ENCODE measurements around the gene ARHGAP9.

The ARHGAP9 gene

DNA sequence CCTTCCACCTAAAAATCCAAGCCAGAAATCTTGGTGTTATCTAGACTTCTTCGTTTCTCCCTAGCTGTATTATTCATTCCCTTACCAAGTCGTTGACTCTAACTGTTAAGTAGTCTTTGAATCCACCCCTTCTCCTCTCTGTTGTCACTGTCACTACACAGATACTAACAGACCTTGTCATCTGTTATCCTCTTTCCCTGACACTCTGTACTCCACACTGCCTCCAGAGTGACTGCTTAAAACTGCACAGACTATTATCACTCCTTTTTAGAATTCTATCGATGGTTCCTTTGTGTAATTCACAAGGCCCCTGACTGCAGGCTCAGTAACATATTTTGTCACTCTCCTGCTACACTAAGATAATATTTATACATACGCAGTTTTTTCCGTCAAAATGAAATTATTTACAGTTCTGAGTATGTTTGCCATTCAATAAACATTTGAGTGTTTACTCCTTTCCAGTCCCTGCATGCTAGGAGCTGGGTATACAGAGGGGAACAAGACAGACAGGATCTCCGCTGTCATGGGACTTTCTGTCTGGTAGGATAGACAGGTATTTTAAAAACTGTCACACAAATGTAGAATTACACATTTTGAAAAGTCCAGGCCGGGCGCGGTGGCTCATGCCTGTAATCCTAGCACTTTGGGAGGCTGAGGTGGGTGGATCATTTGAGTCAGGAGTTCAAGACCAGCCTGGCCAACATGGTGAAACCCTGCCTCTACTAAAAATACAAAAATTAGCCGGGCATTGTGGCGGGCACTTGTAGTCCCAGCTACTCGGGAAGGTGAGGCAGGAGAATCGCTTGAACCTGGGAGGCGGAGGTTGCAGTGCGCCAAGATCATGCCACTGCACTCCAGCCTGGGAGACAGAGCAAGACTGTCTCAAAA is 12.0 kb upstream of the ARHGAP9 start:
- no peak for DNase-seq

DNA sequence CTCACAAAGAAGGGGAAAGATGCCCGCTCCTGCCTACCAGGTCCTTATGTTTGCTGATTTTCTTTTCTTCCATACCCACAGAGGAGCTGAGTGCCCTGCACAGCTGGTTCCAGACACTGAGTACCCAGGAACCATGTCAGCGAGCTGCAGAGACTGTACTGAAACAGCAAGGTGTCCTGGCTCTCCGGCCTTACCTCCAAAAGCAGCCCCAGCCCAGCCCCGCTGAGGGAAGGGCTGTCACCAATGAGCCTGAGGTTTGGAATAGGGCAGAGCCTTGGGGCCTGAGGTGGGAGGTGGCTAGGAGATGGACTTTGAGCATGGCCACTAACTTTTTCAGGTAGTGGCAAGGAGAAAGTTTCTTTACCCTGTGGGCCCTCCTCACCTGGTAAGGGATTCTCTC is 10.5 kb upstream of the ARHGAP9 start:
- no peak for DNase-seq

- peak; percentile 16 for DNase-seq
These were observed 9.5 kb upstream of the ARHGAP9 start for GRCh38 chr12:57489157-57489641.

DNA sequence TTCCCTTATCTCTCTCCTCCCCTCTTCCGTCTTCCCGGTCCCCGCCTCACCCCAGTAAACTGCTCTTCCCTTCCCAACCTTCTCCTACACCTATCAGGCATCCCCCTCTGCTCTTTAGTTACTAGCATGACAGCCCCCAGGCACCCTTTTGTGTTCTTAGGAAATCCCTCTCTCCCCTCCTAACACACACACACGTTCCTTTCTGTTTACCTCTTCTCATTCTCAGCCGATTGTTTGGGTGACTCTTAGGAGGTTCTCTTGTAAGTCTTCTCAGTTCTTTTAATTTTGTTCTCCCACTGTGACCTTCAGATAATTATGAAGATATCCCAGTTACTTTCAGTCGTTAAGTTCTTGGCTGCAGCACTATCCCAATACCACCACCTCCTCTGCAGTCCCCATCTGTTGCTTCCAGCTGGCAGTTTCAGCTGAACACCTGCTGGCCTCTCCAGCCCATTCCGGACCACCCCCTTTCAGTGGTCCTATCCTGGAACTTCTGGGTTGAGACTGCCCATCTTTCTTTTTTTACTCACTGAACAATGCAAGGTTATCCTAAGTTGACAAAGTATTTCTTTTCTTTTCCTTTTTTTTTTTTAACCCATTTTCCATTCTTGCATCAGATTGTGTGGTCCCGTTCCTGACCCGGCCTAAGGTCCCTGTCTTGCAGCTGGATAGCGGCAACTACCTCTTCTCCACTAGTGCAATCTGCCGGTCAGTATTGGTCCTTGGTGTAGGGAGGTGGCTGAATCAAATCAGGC is 8.9 kb upstream of the ARHGAP9 start:
- no peak for DNase-seq

GRCh38 chr12:57487597-57488401 is 8.1 kb upstream of the ARHGAP9 start, which contains the start of gene MARS1:
Gene MARS1, plus strand, starts transcription at chr12:57488068. Its CDS starts 23 bp downstream, at chr12:57488091.
- peak; percentile 98 for DNase-seq

DNA sequence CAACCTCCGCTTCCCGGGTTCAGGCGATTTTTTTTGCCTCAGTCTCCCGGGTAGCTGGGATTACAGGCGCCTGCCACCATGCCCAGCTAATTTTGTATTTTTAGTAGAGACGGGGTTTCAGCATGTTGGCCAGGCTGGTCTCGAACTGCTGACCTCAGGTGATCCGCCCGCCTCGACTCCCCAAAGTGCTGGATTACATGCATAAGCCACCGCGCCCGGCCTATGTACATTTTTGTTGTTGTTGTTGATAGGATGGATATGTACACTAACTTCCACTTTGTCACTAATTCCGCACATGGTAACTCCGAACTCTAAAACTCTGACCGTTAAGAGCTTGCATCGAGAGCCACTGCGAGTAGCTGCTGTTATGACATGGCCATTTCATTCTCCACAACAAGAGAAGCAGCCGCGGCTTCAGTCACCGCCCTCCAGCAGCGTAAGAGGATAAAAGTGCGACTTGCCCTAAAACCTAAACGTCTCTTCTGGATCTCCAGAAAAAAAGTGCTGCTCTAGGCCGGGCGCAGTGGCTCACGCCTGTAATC is 7.5 kb upstream of the ARHGAP9 start:
- no peak for DNase-seq

GRCh38 chr12:57485695-57486094 is 6.0 kb upstream of the ARHGAP9 start:
- DNase-seq = no peak

GRCh38 chr12:57483466-57483865 is 3.8 kb upstream of the ARHGAP9 start:
- DNase-seq = peak; percentile 80

- no peak for DNase-seq
These were observed 2.0 kb upstream of the ARHGAP9 start for GRCh38 chr12:57481671-57482070.

DNA sequence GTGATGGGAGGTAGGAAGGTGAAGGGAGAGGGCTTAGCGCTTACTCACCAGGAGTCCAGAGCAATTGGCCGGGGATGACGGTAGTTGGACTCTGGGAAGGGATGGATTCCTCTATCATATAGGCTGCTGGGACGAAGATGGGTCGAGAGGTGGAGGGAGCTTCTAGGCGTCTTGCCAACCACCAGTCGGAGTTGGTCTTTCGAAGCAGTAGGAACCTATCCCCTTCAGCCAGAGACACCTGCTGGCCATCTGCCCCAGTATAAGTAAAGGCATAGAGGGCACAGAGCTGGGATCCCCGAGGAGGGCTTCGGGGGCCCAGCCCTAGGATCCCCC is 657 bp downstream of the ARHGAP9 start:
- no peak for DNase-seq

- DNase-seq = no peak
These were observed 1.7 kb downstream of the ARHGAP9 start for GRCh38 chr12:57477710-57478681.

DNA sequence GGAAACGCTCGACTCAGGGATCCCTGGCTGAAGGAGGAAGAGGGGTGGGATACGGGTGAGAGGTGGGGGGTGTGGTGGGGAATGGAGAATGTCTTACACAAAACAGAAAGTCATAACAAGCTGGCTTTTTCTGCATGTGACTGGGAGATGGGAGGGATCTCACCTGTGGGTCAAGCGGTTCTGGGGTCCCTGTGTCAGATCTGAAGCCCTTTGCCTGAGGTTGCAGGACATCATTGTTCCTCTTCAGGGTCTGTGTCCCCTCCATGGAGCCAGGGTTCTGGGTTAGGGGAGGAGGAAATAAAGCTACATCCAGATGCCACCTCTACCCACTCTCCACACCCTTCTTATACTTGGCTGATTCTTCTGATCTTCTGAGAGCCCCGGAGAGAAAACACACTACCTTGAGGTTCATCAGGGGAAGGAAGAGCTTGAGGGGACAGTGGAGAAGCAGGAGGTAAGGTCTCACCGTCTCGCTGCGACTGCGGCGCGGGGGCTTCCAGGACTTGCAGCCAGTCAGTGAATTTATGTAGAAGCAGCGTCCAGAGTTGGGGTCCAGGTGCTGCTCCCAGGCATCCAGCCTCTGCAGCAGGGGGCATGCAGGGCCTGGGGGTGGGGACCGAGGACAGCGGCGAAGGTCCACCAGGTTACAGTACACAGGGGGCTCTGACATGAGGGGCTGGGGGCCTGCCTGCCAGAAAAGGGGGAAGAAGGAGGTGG is 2.5 kb downstream of the ARHGAP9 start:
- DNase-seq = no peak

DNA sequence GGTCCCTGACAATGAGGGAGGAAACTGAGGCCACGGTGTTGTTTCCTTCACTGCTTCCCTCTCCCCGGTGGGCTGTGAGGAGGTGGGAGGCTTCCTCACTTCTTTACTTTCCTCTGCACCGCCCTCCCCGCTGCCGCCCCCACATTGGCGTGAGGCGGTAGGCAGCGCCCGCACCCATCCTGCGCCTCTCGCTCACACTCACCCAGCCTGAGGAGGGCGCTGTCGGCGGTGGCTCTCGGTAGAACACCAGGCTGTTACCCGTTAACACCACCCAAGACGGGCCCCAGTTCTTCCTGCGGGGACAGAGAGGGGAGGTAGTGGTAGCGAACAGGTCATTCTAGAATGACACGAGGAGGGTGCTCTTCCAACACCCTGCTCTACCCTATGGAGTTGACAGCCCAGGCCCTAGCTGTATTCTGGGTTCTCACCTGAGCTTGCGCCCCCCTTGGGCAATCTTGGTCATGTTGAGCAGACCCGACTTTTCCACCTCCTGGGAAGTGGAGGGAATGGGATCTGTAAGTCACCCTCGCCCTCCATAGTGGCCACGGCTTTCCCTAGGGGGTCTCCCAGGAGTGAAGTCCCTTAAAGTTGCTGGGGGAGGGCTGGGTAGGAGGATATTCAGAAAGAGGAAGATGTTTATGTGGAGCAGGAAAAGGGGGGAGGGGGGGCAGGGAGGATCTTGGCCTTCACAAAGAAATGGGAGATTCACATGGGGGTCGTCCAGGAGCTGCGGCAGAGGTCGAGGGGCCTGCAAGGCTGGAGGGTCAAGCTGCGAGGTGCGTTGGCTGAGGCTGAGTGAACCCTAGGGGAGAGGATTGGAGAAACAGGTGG is 3.3 kb downstream of the ARHGAP9 start:
- no peak for DNase-seq

DNA sequence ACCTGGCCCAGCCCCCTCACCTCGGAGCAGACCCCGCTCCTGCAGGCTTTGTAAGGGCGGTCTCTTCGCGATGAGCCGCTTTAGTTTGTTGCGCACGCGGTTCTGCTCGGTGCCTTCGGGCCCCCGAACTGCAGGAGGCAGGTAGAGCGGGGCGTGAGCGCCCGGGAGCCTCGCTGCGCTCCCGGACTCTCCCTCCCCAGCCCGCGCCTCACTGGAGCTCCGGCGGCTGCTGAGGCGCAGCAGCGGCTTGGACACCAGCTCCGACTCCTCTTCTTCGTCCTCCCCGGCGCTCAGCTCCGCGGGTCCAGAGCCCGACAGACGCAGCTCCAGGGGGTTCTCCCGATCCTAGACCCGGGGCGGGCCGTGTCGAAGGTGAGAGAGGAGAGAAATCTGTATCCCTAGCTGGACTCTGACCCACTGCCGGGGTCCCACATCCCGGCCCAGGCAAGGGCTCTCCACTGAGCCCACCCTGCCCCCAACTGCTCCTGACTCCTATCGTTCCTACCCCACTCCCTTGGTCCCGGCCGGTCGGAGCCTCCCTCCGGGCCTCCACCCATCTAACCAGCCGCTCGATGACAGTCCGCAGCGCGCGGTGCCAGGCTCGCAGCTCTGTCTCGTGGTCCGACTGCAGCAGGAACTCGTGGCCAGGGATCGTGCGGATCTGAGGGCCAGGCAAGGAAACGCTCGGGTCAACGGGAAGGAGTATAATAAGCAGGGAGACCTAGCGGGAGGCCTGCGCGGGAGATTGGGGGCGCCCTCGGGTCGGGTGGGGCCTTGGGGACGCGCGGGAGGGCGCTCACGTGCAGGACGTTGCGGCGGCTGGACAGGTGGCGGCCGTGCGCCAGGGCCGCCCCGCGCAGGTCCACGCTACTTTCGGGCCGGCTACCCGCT is 4.2 kb downstream of the ARHGAP9 start:
- no peak for DNase-seq

DNA sequence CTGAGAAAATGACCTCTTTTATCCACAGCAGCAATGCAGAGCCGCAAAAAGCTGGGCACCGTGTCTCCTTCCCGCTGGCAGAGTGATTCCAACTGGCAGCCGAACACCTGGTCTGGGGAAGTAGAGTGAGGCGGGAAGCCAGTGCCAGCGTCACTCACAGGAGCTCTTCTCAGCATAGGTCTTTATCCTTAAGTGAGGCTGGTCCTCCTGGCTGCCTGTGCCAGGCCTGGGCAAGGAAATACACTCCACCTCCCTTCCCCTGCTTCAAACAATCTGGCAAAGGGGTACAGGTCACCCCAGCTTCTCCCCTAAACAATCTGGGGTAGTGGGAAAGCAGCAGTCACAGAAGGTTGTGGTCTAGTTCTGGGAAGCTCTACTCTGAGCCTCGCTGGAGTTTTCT is 4.8 kb downstream of the ARHGAP9 start:
- DNase-seq = no peak

- DNase-seq = no peak
These were observed 5.2 kb downstream of the ARHGAP9 start for GRCh38 chr12:57474430-57474829.

GRCh38 chr12:57473886-57474285 is 5.8 kb downstream of the ARHGAP9 start:
- no peak for DNase-seq

GRCh38 chr12:57473392-57473791 is 6.3 kb downstream of the ARHGAP9 start:
- no peak for DNase-seq

GRCh38 chr12:57472391-57472790 is 7.3 kb downstream of the ARHGAP9 start:
- no peak for DNase-seq

All from fibroblast of skin of scalp (primary cell).